LHCN-M2 (cell line): ENCODE measurements around the gene SRY. TPM values are rescaled to one million over a fixed set of nuclear protein-coding genes. Genes with fewer than 3 reads are reported as not detected.
"Not testable (repeated sequence)": the region's sequence is repeated elsewhere in the genome, so short reads cannot be mapped to it uniquely, and the experiment has no call there.

Experiments
- DNase-seq: peaks from one replicate; pipeline ENCODE4 v3.0.0-alpha.2; 2012; ENCODE audit warnings: low read depth
- polyA plus RNA-seq: library from polyadenylated mRNA; unstranded; fragments of >200 nt; gene quantifications from one replicate; pipeline ENCODE4 v1.2.1, GENCODE V29; 2012; ENCODE audit warnings: missing spikeins
- total RNA-seq: library from RNA; depleted of rRNA; stranded (reverse); fragments of >200 nt; gene quantifications from 2 replicates; pipeline ENCODE4 v1.2.3, GENCODE V29; 2014; rRNA removed

SRY gene
- not detected in 2 replicates for total RNA-seq
- polyA plus RNA-seq = 0.28 TPM

DNA sequence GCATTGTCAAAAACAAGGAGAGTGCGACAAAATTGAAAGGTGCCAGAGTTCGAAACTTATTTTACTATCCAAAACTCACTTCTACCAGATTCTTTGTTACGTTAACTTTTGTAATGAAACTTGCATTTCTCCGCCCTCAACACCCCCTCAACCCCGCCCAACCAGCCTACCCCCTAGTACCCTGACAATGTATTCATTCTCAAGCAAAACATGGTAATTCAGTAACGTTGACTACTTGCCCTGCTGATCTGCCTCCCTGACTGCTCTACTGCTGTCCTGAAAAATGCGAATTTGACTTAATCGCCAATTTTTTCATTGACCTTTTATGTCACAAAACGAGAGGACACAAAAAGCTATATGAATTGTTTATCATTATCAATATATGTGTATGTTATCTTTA is at the start of gene SRY:
TSS of gene SRY (minus strand) at position 83 of the 400 bp plus-strand sequence. CDS start at position 4, 79 bp downstream.
- DNase-seq = no peak

DNA sequence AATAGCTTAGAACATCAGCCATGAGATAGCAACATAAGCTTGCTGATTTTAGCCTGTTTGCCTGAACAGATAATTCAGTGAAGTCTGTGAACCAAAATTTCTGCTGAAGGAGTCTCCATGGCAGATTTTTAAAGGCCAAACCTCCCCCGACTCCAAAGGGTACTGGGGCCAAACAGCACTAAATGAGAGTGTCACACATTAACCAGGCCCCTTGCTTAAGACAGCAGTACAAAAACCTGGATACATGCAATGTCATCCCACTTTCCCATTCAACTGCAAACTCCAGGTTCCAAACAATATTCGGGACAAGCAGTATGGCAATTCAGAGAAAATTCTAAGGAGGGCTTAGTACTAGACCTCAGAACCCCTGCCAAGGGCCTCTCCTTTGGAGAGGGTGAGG is 49.6 kb upstream of the SRY start:
- no peak for DNase-seq

DNA sequence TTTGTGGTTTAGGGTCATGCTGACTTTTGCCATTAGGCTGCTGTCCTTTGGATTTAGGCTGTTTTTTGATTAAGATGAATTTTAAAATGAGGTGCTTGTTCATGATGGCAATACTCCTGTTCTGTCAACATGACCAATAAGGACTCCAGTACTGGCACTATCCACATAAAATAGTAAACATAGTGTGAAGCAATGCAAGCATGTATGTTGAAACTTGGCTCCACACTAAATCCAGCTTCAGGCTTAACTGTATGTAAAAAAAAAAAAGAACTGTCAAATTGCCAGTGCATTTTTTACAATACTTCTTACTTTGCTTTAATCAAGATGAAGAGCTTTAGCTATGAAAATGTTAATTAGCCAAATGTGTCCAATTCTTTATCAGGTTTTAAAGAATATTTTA is 47.7 kb upstream of the SRY start:
- DNase-seq = no peak

DNA sequence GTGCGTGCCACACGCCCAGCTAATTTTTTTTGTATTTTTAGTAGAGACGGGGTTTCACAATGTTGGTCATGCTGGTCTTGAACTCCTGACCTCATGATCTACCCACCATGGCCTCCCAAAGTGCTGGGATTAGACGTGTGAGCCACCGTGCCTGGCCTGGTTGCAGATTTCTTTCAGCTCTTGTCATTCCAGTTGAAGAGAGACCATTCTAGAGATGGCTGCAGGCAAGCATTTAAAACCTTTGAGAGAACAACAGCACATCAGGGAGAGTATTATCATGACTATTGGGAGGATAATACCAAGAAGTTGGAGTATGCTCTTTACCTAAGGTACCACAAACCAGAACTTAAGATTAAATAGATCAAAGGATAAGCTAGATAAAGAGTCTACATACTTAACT is 41.0 kb upstream of the SRY start:
- DNase-seq = no peak

DNA sequence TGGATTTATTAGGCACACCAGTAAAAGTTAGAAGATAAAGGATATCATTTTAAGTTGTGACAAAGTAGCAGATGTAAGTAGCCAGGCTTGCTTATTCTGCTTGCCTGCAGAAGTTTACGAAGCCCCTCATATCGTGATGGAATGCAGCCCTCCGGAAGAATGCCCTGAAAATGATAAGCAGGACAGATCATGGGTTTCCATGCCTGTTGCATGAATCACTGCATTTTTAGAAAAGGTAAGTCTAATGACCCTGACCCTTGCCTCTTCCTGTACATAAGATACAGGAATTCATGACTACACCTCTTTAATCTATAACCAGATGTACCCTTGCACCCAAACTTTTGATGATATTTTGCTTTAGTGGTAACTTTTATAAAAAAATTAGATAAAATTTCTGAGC is 37.0 kb upstream of the SRY start:
- no peak for DNase-seq

DNA sequence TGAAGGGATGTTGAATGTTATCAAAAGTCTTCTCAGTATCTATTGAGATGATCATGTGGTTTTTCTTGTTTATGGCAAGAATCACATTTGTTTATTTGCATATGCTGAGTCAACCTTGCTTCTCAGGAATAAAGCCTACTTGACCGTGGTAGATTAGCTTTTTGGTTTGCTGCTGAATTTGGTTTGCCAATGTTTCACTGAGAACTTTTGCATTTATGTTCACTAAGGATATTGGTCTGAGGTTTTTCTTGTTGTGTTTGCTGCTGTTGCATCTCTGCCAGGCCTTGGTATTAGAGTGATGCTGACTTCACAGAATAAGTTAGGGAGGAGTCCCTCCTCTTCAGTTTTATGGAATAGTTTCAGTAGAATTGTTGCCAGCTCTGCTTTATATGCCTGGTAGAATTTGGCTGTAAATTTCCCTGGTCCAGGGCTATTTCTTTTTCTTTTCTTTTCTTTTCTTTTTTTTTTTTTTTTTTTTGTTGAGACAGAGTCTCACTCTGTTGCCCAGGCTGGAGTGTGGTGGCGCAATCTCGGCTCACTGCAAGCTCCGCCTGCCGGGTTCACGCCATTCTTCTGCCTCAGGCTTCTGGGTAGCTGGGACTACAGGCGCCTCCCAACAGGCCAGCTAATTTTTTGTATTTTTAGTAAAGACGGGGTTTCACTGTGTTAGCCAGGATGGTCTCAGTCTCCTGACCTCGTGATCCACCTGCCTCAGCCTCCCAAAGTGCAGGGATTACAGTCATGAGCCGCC is 29.8 kb upstream of the SRY start:
- not testable (repeated sequence) for DNase-seq

DNA sequence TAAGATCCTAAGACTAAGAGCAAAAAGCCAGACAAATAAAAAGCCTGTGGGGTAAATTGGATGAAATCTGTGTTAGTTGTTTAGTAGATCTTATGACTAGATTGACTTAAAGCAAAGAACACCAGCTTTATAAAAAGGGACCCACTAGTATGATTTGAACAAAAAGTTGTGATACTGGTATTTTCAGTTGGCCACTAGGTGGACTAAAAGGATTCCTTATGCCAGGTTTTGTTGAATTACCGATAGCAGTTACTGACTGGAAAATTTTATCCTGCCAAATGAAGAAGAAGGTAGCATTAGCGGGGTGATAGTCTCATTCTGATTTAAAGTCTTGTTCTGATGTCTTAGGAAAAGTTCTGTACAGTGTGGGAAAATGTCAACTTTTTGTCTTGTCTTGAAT is 12.8 kb upstream of the SRY start:
- DNase-seq = peak; percentile 18

DNA sequence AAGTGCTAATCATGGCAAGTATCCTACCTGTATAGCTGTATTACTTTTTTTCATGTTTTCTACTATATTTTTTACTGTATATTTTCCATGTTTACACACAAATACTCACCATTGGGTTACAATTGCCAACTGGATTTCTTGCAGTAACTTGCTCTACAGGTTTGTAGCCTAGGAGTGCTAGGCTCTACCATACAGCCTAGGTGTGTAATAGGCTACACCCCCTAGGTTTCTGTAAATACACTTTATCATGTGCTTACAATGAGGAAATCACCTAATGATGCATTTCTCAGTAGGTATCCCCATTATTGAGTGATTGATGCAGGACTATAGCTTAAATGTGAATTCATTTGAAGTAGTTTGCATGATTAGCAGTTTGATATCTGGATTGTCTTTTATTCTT is 10.5 kb upstream of the SRY start:
- no peak for DNase-seq

DNA sequence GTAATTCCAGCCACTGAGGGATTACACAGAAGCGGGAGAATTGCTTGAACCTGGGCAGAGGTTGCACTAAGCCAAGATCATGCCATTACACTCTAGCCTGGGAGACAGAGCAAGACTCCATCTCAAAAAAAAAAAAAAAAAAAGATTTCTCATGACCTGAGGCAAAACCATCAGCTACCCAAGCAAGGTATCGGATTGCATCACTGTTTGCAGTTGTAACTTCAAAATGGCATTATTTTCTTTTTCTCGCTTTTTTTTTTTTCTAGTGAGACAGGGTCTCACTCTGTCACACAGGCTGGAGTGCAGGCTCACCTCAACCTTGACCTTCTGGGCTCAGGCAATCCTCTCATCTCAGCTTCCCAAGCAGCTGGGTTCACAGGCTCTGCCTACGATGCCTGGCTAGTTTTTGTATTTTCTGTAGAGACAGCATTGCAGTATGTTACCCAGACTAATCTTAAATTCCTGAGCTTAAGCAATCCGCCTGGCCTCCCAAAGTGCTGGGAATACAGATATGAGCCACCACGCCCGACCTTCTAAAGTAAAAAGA is 9.6 kb upstream of the SRY start:
- DNase-seq = no peak

DNA sequence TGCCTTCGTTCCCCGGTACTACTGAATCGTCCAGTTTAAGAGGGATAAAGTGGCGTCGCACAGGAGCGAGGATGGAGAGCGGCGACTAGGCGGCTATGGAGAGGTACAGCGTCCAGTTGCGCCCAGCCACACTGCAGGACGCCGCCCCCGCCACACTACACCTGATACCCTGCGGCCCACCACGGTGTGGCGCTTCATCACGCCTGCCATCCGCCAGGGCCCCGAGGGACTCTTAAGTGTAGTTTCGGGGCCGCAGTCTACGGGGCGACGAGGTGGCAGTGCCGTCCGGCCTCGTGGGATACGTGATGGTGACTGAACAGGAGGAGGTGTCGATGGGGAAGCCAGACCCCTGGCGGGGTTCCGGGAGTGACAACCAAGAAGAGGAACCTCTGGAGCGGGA is 2.3 kb upstream of the SRY start:
- DNase-seq = no peak

DNA sequence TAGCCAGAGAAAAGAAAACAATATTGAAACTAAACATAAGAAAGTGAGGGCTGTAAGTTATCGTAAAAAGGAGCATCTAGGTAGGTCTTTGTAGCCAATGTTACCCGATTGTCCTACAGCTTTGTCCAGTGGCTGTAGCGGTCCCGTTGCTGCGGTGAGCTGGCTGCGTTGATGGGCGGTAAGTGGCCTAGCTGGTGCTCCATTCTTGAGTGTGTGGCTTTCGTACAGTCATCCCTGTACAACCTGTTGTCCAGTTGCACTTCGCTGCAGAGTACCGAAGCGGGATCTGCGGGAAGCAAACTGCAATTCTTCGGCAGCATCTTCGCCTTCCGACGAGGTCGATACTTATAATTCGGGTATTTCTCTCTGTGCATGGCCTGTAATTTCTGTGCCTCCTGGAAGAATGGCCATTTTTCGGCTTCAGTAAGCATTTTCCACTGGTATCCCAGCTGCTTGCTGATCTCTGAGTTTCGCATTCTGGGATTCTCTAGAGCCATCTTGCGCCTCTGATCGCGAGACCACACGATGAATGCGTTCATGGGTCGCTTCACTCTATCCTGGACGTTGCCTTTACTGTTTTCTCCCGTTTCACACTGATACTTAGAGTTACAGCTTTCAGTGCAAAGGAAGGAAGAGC is 488 bp downstream of the SRY start:
- DNase-seq = no peak

Other genes starting within 250 kb of the SRY start
- 267 and 273 TPM in 2 replicates for gene RPS4Y1, start 53.9 kb upstream of the SRY start, total RNA-seq
- 15.2 and 15.4 TPM in 2 replicates for gene ZFY, start 147.7 kb upstream of the SRY start, total RNA-seq